Skeletal muscle cell (primary cell): Measurements from ENCODE around the gene SST.

Experiments
- DNase-seq: peaks from one replicate; pipeline ENCODE4 v3.0.0-alpha.2; 2010; ENCODE audit warnings: low read depth
- H3K4me3 ChIP-seq: 2 replicates; pipeline ENCODE4 v1.5.1; 2011; ENCODE audit warnings: low read depth, mild to moderate bottlenecking, control low read depth, low read length, moderate library complexity

SST gene

DNA sequence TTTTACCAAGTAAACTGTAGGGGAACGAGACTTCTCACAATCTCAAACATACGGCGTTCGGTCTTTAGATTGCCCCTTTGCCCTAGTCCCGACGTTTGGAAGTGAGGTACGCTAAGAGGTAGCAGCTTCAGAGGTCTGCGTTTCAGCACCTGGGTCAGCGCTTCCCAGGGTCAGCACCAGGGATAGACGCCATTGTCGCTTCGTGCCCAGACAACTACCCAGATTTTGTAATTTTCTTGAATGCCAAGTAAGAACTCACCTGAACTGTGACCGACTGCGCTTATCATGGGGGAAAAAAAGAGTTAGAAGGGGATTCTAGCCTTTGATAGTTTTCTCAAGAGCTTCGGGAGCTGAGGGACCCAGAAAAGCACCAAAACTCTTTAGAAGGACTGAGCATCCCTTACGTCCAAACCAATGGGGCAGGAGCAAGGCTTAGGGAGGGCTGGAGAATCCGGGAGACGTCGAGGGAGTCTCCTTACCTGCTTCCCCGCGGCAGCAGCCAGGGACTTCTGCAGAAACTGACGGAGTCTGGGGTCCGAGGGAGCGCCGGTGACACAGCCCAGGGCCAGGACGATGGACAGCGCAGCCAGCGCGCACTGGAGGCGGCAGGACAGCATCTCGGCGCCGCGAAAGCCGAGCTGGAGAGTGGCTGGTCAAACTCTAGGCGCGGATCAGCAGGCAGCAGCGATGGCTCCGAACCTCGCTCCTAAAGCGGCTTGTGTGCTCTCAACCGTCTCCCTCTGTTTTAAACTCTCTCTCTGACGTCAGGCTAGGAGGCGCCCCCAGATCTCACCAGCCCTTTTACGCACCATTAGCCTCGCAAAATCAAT lies at the start of gene SST:
SST (minus strand) TSS at position 720 of the 830 bp plus-strand sequence; CDS start at position 617, 103 bp downstream.
- DNase-seq = peak; percentile 4

GRCh38 chr3:187719628-187720336 lies 49.6 kb upstream of the SST start:
- no peak for DNase-seq
- no peak overlapping the region for H3K4me3 ChIP-seq

More for the DNA sequence above, at the start of gene SST:
- H3K4me3 ChIP-seq = no peak within 1 kb of the TSS

DNA sequence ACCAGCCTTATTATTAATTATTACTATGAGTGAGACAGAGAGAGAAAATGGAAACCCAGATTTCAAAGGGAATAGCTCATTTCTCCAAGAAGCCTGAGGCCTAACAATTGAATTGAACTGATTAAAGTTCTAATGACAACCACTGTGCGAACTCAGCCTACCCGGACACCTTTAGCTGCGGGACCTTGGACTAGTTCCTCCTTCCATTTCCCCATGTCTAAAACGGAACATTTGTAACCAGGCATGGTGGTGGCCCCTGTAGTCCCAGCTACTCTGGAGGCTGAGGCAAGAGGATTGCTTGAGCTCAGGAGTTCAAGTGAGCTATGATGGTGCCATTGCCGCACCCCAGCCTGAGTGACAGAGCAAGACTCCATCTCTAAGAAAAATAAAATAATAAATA lies 48.6 kb upstream of the SST start:
- no peak for DNase-seq
- no peak overlapping the region for H3K4me3 ChIP-seq

DNA sequence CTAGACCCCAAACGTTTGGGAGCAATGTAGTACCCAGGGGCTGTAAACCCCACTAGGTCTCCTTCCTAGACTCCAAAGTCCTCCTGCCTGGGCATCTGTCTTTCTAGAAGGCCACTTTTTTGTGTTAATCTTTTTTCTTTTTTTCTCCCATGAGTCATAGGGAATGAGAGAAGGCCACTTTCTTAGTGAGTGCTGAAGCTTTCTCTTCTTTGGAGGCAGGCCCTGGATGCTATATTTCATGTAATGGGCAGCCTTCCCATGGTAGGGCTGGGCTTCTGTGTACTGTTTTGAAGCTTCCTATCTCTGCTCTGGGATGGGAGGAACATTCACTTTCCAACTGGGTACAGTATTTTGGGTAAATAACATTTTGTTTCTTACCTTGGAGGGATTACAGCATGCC lies 47.4 kb upstream of the SST start:
- no peak for DNase-seq
- H3K4me3 ChIP-seq = no peak overlapping the region

DNA sequence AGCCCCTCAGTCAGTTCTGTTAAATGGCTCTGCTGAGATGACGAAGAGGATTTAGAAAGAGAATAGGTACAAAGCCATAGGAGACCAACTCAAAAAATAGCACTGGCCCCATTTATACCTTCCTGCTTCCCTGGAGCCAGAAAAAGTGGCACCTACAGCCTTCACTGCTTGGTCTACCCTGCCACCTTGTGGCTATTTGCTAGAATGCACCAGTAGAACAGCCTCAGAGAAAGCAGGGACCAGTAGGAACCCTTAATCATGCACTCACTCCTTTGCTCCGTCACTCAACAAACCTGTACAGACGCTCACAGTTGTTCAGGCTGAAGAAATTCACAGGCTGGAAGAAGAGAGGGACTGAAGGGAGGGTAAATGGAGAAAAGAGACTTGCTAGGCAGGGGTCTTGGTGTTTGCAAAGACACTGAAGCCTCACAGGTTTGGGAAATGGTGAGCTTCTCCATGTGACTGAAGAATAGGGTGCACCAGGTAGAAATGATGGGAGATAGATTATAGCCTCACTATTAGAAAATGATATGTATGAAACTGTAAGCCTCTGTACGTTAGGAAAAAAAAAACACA lies 44.3 kb upstream of the SST start:
- DNase-seq = no peak
- H3K4me3 ChIP-seq = no peak overlapping the region

GRCh38 chr3:187713504-187713903 lies 43.3 kb upstream of the SST start:
- DNase-seq = no peak
- no peak overlapping the region for H3K4me3 ChIP-seq

DNA sequence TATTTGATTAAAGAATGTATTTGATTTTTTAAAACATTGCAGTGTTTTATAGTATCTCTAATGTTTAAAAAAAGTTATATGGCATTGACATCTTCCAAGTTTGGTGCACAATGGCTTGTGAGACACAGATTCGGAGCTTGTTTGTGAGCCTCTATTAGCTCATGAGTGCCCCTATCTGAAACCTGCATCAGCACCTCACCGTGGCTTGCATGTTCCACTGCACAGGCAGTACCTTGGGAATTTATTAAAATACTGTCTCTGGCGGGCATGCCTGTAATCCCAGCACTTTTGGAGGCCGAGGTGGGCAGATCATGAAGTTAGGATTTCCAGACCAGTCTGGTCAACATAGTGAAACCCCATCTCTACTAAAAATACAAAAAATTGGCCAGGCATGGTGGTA lies 39.0 kb upstream of the SST start:
- H3K4me3 ChIP-seq = no peak overlapping the region
- DNase-seq = no peak

- no peak for DNase-seq
- H3K4me3 ChIP-seq = no peak overlapping the region
Measured at GRCh38 chr3:187708696-187709095, 38.5 kb upstream of the SST start.

- DNase-seq = no peak
- no peak overlapping the region for H3K4me3 ChIP-seq
Measured at GRCh38 chr3:187706971-187707370, 36.8 kb upstream of the SST start.

DNA sequence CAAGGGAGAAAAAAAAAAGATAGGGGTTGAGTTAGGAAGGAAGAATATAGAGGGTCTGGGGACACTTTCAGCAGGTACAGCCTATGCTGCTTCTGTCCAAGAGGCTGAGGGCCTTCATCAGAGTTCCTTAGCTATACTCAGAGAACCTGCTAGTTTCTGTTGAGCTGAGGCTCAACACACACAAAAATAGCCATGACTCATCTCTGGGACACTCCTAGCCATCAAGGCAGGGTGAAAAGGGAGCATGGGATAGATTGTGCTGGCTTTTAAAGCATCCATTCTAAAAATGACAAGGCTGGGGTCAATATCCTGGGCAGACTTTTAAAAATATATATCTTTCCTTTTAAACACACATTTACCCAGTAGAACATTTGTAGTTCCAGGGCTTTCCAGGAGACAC lies 35.0 kb upstream of the SST start:
- no peak overlapping the region for H3K4me3 ChIP-seq
- no peak for DNase-seq

DNA sequence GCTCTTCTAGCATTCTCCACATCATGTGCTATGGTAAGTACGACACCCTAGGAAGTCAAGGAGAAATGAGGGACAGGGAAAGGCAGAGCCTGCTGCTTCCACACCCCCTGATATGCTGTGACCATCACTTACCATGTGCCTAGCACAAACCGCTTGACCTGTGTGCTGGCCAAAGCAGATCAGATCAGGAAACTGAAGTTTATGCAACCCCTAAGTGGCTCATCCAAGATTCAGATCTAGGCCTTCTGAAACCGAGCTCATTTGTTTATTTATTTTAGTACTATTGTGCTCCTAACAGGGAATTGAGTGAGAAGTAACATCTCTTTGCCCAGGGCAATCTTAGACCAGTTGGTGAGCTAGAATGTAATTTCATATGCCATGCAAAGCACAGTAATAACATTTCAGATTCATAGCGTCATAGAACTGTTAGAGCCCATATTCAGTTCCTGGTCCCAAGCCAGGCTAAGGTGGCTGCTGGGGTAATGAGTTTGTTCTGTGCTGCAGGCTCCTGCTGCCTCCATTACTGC lies 32.4 kb upstream of the SST start, which contains the start of gene RTP2:
RTP2 (minus strand) TSS at position 51 of the 527 bp plus-strand sequence. CDS start 429 bp downstream, outside the sequence.
- H3K4me3 ChIP-seq = no peak within 1 kb of the TSS
- no peak for DNase-seq

- no peak for DNase-seq
- H3K4me3 ChIP-seq = no peak overlapping the region
Measured at GRCh38 chr3:187700249-187700648, 30.1 kb upstream of the SST start.

GRCh38 chr3:187698499-187699399 lies 28.6 kb upstream of the SST start:
- H3K4me3 ChIP-seq = no peak overlapping the region
- DNase-seq = no peak

GRCh38 chr3:187696021-187696420 lies 25.8 kb upstream of the SST start:
- no peak for DNase-seq

DNA sequence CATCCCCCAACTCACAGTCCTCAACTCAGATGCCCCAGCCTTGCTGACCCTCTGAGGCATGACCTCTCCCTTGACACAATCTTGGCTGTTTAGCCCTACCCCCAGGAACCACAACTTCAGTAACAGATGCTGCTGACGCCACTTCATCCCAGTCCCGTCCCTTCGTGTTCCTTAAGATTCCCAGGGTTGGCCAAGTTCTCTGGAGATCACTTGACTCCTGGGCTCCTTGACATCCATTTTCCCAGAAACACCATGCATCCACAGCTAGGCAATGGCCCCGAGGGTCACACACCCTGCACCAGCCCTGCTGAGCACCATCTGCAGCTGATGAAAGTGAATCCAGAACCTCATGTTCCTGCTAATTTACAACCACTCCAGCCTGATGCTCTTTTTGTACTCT lies 25.3 kb upstream of the SST start:
- DNase-seq = no peak

More at GRCh38 chr3:187696021-187696420, 25.8 kb upstream of the SST start:
- H3K4me3 ChIP-seq = no peak overlapping the region

DNA sequence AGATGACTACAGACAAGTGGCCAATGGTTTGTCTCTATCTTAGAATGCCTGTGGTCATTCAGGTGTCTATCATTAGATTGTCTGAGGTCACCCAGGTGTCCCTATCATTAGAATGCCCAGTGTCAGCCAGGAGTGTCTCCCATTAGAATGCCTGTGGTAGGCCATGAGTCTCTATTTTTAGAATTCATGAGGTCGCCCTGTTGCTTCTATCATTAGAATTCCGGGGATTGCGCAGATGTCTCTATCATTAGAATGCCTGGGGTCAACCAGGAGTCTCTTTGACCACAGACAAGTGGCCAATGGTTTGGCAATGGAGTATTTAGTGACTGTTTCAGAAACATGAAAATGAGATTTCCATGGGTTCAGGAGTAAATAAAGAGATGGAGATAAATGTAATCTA lies 24.6 kb upstream of the SST start:
- no peak overlapping the region for H3K4me3 ChIP-seq
- no peak for DNase-seq

More for the DNA sequence above, 25.3 kb upstream of the SST start:
- H3K4me3 ChIP-seq = no peak overlapping the region

GRCh38 chr3:187693431-187693830 lies 23.2 kb upstream of the SST start:
- no peak overlapping the region for H3K4me3 ChIP-seq

DNA sequence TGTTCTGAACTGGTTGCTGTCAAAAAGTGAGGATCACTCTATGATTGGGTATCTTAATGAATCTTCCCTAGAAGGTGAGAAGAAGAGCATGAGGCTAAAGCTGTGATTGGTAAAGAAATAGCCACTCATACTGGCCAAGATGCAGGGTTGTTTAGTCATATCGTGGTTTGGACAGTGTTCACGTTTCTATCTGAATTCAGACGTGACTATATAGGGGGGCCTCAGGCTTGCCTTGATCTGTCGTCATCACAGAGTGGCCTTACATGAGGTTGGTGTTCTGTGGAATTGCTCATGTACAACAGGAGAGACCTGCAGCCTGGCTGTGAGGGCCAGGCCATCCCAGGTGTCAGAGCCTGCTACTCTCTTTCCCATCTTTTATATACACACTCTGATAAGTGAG lies 19.8 kb upstream of the SST start:
- no peak for DNase-seq
- H3K4me3 ChIP-seq = no peak overlapping the region

More at GRCh38 chr3:187693431-187693830, 23.2 kb upstream of the SST start:
- DNase-seq = no peak

GRCh38 chr3:187686621-187687273 lies 16.6 kb upstream of the SST start:
- H3K4me3 ChIP-seq = no peak overlapping the region
- no peak for DNase-seq
